AG20443 (cell line): ENCODE measurements around the gene TBC1D22A.
A peak's percentile ranks its signal among the peaks of the same experiment; 100 is the strongest.
"Not testable (repeated sequence)": the region's sequence is repeated elsewhere in the genome, so short reads cannot be mapped to it uniquely, and the experiment has no call there.

ENCODE experiments used
- DNase-seq: peaks from one replicate; pipeline ENCODE4 v3.0.0; 2012; ENCODE audit warnings: low spot score, mixed read lengths

The TBC1D22A gene

DNA sequence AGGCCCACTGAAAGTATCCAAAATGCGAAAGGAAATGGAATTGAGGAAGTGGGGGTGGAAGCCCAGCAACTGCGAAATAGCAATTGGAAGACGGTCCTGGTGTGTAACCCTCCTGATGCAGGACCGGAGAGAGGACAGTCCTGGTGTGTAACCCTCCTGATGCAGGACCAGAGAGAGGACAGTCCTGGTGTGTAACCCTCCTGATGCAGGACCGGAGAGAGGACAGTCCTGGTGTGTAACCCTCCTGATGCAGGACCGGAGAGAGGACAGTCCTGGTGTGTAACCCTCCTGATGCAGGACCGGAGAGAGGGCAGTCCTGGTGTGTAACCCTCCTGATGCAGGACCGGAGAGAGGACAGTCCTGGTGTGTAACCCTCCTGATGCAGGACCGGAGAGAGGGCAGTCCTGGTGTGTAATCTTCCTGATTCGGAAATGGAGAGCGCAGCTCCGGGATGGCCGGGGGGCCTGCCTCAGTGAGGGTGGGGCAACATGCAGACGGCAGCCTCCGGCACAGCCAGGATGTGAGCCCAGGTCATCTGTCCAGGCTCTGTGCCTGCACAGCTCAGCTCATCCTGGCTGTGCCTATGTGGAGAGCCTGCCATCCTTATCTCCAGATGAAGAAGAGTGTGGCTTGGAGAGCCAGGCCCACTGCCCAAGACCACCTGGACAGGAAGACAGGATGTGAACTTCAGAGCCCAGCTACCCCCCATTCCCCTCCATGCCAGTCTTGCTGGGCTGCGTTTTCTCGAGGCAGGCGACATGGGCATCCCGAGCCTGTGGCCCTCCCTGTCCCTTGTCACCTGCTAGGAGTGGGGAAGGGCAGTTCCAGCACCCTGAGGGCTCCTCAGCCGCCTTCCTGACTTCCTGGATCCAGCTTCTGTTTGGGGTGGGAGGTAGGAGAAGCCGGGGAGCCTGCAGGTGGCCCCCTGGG, 408.3 kb downstream of the TBC1D22A start:
- DNase-seq, result not testable (repeated sequence)

DNA sequence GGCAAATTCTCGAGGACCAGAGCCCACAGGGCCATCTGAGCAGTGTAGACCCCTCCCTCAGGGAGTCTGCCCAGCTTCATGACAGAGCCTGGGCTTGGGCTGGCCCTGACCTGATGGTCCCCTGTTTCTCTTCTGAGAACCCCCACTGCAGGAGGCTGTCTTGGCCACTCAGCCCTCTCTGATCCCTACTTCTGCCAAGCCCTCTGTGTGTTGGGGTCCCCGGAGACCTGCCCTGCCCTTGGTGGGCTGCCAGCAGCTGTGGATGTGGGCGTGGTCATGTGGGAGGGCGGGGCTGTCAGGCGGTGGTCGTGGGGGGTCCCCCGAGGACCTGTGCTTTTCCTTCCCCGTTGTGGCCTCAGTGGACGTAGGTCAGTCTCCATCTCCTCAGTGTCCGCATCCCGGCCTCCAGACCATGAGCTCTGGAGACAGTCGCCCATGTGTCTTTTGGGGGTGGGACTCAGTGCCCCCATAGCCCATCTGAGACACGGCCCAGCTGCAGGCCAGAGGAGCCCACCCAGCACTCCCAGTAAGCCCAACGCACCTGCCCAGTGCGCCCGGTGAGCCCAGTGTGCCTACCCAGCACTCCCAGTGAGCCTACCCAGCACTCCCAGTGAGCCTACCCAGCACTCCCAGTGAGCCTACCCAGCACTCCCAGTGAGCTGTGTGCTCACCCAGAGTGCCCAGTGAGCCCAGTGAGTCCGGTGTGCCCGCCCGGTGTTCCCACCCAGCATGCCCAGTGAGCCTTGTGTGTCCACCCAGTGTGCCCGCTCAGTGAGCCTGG, 409.2 kb downstream of the TBC1D22A start:
- no peak for DNase-seq

DNA sequence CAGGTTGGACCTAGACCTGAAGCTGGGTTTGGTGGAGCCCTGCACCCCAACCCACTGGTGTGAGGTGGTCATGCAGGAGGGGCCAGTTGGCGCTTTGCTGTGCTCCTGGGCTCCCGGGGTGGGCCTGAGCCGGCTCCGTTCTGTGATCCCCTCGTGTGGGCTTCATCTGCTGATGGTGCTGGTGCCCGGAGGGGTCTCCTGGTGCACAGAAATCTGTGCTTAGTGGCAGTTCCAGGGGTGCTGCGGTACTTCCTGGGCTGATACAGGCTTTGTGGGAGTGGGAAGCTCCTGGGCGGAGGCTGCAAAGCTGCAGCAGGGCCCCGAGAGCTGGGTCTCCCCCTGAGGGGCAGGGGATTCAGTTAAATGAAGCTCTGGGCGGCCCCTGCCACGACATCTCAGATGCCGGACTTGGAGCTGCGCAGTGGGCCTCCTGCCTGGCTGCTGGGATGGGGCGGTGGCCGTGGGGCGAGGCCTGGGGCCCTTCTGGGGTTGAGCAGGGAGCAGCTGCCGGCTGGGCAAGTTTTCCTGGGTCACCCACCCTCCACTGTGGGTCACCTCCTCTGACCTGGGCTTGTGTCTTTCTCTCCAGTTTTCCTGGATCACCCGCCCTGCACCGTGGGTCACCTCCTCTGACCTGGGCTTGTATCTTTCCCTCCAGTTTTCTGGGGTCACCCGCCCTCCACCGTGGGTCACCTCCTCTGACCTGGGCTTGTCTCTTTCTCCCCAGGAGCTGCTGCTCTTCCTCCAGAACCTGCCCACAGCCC, 410.5 kb downstream of the TBC1D22A start:
- DNase-seq, result no peak

DNA sequence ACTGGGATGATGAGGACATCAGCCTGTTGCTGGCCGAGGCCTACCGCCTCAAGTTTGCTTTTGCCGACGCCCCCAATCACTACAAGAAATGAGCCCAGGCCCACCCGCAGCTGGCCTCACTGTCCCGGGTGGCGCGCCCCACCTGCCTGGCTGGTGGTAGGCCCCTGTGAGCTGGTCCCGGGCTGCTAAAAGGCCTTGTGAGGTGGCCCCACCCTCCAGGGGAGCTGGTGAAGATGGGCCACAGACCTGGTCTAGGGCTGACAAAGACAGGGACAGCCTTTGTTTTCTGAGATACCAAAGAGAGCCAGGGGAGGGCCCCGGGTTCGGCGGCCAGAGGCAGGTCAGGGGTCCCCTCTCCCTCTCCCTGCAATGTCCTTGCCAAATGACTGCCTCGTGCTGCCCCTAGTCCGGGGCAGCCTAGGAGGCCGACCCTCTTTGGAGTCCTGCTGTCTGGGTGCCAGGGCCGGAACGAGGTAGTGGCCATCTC, 411.1 kb downstream of the TBC1D22A start:
- DNase-seq, result no peak

DNA sequence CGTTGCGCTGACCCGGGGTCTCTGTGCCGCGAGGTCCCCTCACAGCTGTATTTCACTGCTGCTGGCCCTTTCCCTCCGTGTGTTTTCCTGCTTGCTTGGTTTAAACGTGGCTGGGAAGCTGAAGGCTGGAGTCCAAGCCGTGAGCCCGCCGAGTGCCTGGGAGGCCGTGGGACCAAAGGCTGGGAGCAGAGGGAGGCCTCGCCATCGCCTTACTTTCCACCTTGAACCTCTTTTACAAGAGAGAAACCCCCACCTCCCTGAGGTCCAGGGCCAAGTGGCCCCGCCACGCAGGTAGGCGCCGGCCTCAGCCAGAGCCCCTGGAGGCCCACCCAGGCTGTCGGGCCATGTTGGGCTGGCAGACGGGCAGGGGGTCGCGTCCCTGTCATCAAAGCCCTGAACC, 411.6 kb downstream of the TBC1D22A start:
- no peak for DNase-seq

DNA sequence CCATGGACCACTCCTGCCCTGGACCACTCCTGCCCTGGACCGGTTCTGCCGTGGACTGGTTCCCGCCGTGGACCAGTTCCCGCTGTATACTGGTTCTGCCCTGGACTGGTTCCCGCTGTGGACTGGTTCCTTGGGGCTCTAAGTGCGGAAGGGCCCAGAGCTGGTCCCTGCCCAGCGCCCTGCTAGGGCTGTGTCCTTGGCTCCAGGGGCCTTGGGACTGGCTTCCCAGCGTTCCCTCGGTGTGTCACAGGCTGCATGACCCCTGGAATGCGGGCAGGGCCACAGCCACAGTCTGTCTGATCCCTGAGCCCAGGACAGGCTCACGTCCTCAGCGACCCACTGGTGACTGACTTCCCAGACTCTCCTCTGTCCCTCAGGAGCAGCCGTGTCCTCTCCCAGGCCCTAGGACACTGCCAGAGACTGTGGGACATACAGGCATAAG, 412.2 kb downstream of the TBC1D22A start:
- DNase-seq, result no peak

DNA sequence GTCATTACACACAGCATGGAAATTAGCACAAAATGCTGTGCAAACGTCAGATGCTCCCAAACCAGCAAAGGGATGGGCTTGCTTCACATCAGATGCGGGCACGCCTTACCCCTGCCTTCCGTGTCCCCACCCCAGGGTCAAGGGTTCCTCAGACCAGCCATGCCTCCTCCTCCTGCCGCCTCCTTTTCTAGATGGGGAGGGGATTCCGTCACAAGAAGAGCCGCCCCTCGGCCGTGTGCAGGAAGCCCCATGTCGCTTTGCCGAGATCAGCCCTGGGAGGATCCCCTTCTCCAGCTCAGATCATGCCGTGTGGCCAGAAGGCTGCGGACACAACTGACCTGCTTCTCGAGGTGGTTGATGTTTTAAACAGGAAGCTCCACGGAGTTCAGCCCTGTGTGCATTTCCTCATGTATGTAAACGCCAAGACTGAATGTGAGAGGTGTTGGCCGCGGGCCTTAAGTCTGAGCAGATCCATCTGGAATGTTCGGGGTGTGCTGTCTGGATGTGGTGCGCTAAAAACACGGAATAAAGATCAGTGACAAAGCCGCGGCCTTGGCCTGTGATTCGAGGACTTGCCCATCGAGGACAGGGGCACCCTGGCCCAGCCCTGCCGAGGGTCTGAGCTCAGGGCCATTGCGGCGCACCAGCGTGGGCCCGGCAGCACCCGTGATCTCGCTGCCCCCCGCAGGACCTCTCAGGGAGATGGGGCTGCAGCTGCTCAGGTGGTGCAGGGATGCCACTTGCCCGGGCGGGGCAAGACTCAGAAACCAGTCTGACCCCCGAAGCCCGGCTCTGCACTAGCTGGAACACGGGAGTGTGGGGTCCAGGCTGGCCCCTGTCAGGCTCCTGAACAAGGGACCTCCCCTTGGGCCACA, 412.9 kb downstream of the TBC1D22A start:
- peak; percentile 56 for DNase-seq

DNA sequence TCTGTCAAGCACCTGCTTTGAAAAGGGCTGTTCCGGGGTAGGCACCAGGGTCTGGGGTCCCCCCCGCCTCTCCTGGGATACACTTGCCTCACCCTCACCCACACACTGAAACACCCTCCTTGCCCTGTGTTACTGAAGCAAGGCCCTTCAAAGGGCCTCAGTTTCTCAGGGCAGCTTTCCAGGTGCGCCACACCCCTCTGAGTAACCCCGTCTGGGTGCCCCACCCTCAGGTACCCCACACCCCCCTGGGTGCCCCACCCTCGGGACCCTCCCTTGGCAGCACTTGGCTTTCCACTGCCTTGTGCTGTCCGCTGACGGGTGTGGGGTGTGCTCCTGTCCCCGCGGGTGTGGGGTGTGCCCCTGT, 413.6 kb downstream of the TBC1D22A start:
- no peak for DNase-seq

DNA sequence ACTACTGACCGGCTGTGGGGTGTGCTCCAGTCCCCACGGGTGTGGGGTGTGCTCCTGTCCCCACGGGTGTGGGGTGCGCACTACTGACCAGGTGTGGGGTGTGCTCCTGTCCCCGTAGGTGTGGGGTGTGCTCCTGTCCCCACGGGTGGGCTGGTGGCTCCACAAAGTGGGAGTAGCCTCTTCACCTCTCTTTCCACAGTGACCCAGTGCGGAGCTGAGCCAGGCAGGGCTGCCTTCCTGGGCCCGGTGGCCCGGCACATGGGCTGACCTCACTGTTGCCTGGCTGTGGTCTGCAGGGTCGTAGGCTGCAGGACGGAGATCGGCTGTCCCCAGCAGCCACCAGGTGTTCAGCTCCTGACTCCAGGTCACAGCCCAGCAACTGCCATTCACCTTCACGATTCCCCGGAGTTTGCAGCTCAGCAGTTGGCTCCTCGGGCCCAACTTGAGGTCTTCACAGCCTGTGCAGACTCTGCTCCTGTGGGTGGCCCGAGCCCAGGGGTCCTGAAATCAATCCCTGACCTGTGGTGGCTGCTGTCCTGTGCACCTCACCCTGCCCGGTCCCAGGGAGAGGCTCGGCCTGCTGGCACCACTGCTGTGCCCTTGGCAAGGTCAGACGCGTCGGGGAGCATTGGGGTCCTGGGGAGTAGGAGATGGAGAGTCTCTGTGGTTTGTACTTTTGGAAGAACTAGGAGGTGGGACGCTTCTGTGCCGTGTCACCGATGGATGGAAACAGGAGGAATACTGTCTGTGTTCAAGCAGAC, 414.3 kb downstream of the TBC1D22A start:
- no peak for DNase-seq

DNA sequence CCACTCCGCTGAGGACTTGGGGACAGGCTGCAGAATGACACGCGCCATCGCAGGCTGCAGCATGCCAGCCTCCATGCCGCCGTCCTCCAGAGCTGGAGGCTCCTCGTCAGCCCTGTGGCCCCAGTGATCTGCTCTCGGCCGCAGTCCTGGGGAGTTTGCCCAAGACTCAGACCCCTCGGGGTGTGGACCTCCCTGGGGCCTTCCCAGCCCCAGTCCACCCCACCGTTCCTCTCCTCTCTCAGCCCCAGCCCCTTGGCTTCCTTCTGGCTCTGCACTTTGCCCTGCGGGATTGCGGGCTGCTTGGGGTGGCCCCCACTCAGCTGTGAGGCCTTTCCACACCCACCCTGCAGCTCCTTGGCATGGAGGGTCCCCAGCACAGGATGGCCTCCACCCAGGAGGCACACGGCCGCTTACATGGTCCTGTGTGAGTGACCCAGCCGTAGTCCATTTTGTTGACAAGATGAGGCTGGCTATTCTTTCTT, 414.9 kb downstream of the TBC1D22A start:
- DNase-seq, result no peak

DNA sequence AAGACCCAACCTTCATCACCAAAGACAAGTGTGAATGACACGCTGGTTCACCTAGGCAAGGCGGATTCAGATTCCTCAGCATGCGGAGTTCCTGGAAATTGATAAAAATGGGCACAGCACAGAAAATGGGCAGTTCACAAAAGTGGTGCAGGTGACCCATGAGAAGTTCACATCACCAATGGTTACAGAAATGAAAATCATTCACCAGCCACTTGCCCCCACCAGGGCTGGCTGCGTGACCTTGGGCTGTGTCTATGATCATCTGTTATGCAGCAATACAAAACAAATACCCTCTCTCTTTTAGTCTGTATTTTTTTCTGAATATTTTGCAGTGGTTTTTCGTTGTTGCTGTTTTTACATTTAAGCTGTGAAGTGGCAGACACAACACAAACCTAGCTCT, 415.9 kb downstream of the TBC1D22A start:
- DNase-seq, result no peak

DNA sequence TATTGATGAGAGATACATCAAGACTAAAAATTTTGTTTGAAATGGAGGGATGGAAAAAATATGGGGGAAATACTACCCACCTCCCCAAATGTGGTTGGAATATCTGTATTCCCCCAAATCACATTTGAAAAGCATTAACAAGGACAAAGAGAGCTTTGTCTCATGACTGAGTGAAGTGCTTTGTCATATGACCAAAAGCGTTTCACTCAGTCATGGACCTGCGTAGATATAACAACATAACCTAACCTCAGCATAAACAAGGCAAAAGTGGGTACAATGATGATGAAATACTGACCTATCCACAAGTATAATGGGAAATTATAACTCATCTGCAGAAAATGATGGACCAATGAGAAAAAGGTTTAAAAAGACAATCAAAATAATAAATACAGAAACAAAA, 418.3 kb downstream of the TBC1D22A start:
- no peak for DNase-seq

DNA sequence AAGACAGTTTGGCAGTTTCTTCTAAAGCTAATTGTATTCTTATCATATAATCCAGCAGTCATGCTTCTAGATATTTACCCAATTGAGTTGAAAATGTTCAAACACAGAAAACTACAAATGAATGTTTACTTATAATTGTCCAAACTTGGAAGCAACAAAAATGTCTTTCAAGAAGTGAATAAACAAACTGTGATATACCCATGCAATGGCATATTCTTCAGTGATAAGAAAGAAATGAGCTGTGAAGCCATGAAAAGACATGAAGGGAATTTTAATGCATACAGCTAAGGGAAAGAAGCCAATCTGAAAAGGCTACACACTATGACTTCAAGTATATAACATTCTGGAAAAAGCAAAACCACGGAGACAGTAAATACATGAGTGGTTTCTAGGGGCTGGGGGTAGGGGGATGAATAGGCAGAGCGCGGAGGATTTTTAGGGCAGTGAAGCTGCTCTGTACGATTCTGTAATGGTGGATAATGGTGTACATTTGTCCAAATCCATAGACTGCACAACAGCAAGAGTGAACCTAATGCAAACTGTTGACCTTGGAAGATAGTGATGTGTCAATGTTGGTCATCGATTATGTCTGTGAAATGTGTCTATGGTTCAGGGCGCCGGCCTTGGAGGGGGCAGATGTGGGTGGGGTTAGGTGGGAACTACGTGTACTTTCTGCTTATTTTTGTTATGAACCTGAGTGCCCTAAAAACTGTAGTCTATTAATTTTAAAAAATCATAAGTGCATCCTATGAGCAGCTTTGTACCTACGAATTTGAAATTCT, 424.9 kb downstream of the TBC1D22A start:
- DNase-seq, result no peak

DNA sequence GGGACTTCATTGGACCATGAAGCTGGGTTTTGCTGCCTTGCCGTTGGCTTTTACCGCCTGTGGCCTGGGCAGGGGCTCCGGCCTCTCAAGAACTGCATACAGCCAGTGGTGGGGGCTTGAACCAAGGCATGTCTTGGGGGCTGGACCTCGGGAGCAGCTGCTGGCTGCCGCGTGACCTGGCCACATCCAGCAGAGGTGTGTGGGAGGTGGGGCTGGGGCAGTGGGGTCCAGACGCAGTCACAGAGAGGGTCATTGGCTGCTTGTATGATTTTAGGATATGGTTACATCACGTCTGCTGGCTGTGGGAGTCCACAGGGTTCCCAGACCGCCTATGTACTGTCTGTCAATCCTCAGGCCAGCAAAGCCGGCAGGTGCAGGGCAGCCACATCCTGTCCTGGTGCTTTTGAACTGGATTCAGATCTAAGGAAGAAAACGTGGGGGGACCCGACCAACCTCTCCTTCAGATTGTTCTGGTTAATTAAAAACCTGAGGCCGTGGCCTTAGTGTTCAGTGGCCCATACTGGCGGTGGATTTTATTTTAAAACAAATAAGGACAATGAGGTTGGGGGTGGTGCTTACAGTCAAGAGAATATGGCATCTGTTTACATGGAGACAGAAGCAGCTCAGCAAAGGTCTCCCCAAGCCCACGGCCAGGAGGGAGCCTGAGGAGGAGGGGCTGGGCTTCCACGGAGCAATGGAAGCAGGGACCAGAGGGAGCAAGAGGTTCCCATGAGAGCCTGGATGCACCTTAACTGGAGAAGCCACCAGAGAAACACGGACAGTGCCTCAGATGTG, 426.0 kb downstream of the TBC1D22A start:
- DNase-seq, result no peak

DNA sequence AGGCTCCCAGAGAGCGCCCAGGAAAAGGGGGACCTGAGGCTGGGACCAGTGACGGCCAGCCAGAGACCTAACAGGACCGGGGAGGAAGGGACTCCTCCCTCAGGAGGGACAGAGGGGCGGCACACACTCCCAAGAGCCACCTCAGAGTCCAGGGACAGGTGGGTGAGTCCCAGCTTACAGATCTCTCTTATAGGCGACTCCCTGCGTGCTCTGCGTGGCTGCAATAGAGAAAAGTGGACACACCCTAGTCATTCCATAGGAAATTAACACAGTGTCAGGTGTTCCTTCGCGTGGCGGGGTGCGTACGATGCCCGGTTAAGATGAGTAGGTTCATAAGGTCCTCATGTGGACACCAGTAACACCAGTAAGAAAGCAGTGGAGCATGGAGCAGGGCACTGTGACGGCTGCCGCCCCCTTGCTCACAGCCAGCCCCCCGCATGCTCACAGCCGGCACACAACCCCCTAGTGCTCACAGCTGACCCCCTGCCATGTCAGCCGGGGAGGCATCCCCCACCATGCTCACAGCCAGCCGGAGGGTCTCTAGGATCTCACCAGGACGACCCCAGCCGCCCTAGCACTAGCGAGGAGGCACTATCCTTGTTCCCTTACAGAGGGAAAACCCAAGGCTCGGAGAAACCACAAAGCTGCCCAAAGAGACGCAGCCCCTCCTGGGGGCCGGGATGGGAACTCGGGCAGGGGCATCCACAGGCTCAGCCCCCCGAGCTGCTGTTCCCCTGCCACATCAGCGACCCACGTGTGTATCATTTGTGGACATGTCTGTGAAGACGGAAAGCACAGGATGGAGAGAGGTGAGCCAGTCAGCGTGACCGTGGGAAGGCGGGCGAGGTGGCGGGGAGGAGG, 426.8 kb downstream of the TBC1D22A start:
- no peak for DNase-seq

DNA sequence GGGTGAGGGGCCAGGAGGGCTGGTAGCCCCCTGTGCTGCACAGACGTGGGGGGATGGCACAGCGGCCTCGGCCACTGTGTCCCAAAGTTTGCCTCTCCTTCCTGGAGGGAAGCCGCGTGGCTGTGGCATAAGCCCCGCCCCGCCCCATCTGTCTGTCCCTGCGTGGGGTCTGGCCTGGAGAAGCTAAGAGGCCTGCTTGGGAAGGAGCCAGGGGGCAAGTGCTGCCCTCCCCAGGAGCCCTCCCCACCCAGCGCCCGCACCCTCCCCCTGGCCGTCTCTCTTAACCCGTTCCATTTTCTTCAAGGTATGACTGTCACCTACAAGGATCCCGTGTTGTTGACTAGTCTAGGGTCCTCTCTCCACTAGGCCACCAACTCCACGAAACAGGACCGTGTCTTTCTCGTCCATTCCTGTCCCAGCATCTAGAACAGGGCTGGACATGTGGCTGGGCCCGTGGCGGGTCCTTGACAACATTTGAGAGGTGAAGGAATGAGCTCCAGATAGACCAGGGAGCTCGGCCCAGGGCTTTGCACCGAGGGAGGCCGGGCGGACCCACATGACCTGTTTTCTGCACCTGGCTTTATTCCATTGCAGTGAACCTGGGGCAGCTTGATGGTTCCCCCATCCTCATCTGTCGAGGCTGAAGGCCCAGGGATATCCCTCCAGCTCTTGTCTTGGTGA, 428.0 kb downstream of the TBC1D22A start:
- DNase-seq, result no peak
